ENCODE results near the gene TMEM92.
"Not testable (repeated sequence)": the region's sequence is repeated elsewhere in the genome, so short reads cannot be mapped to it uniquely, and the experiment has no call there.

Gene TMEM92

DNA sequence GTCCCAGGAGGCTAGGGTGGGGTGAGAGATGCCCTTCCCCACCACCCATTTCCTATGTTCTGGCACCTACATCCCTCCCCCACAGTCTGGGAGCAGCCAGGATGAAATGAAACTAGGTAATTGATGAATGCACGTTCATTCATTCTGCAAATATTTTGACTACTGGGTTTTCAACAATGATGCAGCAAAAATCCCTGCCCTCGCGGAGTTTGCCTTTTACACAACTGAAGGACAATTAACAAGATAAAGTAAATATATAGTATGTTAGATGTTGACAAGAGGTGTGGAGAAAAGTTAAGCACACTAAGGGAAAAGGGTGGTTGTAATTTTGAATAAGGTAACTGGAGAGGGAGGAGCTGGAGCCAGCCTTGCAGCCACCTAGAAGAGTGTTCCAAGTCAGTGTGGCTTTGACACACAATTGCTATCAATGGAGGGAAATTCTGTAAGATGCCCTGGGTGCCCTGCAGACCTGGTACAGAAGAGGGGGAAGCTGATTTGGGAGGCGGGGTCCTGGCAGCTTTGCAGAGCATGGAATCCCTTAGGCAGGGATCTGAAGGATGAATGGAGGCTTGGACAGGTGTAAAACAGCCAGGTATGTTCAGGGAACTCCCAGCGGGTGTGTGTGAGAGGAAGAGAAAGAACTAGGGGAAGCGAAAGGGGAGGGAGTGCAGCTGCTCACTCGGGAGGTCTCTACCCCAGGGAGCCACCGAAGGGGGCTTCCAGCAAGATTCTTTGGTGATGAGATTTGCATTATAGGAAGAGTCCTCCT lies 2.5 kb downstream of the TMEM92 start:
- no peak for DNase-seq

DNA sequence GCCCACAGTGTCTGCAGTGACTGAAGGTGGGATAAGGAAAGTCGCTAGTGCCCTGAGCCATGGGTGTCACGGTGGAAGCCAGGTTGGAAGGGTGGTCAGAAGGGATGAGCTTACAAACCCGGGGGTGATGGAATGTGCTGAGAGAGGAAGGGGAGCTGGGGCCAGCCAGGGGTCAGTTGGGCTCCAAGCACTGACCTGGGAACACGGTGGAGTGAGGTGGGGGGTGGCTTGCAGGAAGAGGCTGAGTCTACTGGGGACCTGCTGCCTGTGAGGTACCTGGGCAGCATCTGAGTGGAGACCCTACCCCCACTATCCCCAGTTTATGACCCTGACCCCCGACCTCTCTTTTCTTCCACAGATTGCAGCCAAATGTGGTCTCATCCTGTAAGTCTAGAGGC lies 3.1 kb downstream of the TMEM92 start:
- DNase-seq: no peak

DNA sequence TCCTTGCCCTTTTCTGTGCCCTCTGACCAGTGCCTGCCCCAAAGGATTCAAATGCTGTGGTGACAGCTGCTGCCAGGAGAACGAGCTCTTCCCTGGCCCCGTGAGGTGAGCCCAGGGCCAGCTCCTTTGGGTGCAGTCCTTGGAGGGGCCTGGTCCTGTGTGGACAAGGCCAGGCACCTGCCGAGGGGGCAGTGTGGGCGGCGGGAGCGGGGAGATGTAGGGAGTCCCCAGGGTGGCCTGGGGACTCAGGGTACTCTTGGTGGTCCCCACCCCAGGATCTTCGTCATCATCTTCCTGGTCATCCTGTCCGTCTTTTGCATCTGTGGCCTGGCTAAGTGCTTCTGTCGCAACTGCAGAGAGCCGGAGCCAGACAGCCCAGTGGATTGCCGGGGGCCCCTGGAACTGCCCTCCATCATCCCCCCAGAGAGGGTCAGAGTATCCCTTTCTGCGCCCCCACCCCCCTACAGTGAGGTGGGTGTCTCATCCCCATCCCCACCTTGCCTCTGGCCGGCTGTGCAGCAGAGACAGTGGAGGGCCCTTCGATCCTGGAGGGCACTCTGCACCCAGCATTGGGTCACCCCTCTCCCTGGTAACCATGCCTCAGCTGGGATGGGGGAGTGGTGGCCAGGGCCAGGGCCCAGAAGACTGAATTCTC lies 4.4 kb downstream of the TMEM92 start:
- no peak for DNase-seq

DNA sequence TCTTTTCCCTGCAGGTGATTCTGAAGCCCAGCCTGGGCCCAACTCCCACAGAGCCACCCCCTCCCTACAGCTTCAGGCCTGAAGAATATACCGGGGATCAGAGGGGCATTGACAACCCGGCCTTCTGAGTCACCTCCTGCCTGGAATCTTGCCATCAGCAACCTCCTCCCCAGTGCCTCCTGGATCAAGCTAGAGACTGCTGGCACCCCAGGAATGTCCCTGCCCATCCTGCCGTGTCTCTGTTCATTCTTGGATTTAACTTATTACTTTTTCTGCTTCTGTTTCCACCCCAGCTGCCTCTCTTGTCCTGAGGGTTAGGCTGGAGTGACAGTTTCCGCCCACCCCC lies 4.9 kb downstream of the TMEM92 start:
- no peak for DNase-seq

DNA sequence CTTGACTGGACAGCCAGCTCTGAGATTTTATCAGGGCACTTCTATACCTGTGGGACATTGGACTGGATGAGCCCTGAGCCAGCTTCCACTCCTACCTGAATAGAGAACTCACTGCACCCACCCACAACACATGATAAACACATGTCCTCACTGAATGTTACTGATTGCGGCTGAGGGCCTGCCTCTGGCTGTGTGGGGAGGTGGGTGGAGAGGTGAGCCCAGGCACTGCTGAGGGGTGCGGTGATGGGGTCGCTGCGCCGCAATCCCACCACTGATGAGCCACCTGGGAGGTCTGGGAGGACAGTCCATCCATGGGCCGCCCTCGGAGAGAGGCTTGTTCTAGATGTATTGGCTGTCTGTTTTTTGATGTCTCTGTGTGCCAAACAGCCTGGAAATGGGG lies 5.4 kb downstream of the TMEM92 start:
- no peak for DNase-seq

DNA sequence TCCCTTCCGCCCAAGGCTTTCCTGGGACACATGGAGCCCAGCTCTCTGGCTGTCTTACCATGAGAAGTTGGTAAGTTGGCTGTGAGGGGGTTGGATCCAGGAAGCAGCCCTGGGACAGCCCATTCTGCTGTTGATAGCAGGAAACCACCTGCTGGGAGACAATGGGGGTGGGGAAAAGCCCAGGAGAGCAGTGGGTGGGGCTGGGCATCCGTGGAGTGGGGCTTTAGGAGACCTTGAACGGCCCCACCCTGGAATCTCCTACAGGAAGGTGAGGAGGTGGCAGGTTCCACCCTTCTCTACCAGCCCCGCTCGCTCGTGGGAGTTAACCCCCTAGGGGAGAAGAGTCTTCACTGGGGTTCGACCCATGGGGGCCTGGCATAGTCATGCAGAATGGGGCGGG lies 5.8 kb downstream of the TMEM92 start:
- no peak for DNase-seq

DNA sequence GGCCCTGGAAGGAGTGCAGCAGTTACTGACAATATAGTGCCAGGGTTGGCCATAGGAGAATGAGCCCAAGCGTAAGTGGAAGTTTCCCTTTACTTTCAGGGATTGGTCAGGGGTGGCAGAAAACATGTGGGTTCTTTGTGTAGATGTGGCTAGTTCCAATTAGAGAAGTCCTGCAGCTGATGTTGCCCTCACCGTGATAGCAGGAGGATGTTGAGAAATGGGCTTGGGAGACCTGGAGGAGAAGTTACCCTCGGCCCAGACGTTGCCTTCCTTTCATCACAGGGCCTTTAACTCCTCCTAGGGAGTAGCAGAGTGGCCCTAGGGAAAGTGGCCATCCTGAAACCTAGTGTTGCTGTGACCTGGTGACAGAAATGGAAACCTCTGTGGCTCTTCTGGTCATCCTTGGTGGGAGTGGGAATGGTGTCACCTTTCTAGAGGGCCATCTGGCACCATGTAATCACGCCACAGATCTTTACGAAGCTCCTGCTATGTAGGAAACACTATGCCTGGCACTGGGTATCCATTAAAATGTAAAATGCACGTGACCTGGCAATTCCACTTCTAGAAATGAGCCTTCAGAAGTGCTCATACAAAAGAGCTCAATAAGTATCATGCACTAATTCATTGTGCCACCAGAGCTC lies 6.7 kb downstream of the TMEM92 start:
- DNase-seq: no peak

DNA sequence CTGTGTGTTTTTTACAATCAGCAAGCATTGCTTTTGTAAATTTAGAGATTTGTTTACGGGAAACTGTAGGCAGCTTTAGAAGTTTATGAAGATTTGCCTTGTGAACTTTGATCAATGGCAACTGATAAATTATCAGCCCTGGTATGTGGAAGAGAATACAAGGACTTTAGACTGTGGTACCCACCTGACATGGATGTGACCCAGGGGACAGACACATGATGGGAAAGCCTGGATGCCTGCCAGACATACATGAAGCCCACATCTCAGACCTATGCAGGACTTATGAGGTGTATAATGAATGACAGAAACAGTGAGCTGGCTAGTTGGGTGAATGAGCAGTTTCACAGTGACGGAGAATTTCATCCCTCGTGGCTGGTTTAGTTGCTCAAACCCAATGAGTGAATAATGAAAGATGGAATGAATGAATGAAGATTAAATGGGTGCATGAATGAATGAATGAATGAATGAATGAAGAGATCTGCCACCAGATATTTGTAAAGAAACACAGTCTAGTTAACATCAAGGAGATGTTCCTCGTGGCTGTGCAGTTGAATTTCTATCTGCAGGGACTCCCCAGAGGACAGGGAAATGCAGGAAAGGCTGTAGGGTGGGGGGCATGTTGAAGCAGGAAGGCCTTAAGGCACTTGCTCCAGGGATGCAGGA lies 7.6 kb downstream of the TMEM92 start:
- no peak for DNase-seq

DNA sequence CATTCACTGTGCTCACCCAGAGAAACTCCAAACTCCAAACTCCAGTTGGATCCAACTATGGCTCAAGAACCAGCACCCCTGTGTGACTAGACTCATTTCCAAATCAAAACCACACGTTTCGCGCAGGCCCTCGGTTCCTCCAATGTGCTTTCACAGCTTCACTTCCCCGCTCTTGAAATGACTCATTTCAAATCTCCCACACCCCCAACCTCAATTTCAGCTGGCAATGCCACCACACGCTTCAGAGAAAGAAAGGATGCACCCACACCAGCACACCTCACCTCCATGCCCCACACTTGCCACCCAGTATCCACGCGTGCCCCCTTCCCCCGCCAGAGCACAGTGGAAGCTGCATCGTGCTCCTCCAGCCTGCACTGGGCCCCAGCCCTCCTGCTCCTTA lies 9.0 kb downstream of the TMEM92 start:
- DNase-seq: no peak

DNA sequence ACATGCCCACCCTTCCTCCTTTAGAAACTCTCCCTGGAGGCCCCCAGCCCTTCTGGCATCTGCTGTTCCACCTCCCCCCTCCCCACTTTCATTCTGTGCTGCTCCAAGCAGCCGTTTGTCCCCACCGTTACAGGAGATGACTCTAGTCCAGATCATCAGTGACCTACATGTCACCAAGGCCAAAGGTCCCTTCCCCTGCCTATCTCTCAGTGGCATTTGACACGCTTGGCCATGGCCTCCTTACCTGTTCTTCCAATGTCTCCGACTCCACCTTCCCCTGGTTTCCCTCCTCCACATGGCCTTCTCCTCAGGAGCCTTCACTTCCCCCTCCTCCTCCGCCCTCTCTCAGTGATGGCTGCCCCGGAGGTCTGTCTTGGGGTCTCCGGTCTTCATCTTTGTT lies 9.4 kb downstream of the TMEM92 start:
- no peak for DNase-seq

DNA sequence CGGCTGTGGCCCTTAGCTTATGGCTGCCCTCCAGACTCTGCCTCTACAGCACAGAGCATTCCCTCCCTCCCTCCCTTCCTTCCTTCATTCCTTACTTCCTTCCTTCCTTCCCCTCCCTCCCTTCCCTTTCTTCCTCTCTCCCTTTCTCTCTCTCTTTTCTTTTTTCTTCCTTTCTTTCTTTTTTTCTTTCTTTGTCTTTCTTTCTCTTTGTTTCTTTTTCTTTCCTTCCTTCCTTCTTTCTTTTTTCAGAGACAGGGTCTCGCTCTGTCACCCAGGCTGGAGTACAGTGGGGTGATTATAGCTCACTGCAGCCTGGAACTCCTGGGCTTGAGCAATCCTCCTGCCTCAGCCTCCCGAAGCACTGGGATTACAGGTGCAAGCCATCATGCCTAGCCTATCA lies 11.7 kb downstream of the TMEM92 start:
- DNase-seq: no peak

DNA sequence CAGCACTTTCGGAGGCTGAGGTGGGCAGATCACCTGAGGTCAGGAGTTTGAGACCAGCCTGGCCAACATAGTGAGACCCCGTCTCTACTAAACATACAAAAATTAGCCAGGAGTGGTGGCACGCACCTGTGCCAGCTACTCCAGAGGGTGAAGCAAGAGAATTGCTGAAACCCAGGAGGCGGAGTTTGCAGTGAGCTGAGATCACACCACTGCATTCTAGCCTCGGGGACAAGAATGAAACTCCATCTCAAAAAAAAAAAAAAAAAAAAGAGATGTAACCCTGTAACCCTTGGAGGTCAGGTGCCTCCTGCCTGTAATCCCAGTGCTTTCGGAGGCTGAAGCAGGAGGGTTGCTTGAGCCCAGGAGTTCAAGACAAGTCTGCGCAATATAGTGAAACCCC lies 13.0 kb downstream of the TMEM92 start:
- not testable (repeated sequence) for DNase-seq

DNA sequence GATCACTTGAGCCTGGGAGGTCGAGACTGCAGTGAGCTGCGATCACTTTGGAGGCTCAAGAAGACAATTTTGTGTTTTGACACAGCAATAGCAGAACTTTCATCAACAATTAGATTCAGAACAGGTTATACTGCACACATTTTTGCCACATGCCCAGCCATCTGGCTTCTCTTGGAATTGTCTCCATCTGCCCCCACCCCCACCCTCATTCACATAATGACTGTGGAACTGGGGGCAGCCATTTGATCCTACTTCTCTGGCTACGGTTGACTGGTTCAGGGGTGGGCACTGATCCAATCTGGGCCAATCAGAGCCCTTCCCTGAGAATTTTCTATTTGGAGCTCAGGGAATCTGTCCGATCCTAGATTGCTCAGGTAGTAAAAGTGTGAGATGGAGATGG lies 14.0 kb downstream of the TMEM92 start:
- no peak for DNase-seq

DNA sequence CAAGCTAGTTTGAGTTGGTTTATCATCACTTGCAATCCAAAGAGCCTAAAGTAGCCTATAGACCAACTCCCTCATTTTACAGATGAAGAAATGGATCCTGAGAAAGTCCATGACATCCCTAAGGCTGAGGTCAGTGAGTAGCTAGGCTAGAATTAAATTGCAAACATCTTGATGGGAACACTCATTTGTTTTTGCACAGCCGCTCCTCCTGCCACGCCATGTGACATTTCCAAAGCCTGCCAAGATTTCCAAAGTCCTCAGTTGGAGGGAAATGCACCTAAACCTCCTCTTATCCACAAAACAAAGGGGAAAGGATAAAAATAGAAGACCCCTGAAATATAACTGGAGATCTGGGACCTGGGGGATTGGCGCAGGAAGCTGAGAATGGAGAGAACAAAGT lies 15.0 kb downstream of the TMEM92 start:
- no peak for DNase-seq

DNA sequence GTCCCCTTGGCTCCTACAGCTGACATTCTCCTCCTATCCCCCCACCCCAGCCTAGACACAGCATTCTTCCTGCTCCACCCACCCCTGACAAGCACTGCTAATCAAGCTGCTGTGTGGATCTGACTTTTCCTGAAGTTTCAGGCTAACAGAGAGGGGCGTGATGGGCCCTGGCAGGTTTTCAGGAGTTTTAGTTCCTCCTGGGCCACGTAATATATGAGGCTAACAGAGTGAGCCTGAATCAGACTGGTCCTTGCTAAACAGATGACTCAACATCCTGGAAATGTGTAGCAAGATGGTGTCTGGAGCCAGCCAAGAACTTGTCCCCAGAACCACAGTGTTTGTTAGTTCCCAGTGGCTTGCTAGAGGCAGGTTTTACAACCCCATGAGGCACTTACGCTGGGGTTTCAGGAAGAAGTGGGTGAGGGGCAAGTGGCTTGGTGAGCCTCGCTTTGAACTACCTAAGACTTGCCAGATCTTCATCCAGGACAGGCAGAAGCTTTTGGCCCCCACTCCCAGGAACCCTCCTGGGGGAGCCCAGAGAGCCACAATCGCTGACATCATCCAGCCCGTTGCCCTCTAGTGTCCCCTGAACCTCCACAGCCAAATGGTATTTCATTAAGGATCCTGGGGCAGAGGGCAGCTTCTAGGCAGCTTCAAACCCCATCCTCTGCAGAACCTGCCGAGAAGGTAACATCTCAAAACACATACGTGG lies 15.9 kb downstream of the TMEM92 start:
- DNase-seq: no peak

DNA sequence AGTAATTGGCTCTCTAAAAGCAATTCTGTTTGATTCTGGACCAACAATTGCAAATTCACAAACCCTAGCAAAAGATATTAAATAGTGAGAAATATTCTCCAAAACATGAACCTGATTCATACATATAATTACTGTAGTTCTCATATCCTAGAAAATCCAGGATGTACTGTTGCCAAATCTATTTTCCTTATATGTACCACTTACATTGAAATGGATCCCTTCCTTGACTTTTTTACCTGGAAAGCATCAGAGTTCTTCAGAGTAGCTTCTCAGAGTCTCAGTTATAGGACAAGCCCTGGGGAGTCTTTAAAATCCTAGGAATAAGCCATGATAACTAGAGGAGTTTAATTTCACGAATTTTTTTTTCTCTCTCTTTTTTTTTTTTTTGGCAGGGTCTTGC lies 16.7 kb downstream of the TMEM92 start:
- no peak for DNase-seq

DNA sequence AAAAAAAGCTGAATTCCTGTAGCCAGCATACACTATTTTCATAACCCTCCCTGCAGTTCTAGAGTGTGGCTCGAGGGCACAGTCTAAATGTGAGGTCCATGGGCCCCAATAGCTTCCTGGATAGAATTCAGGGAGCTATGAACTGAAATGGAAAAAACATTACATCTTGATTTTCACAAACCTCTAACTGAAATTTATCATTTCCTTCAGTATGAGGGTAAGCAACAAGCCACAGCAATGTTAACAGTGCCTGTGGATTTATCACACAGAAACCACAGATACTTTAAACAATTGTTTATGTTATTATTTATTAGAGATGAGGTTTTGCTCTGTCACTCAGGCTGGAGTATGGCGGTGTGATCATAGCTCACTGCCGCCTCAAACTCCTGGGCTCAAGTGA lies 18.2 kb downstream of the TMEM92 start:
- DNase-seq: no peak

DNA sequence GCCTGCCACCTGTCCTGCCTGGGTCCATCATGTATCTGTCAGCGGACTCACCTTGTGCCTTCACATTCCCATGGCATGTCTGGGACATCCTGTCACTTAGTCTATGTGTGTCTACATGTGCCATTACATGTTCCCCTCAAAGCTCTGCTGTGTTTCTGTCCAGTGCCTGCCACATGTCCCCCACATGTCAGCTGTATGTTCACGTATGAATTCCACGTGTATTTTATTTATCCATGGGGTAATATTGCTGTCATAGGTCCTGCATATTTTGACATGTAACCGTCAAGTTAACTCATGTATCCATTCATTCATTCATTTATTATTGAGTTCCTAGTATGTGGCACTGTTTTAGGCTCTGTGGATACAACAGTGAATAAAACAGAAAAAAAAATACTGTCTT lies 20.8 kb downstream of the TMEM92 start:
- no peak for DNase-seq

DNA sequence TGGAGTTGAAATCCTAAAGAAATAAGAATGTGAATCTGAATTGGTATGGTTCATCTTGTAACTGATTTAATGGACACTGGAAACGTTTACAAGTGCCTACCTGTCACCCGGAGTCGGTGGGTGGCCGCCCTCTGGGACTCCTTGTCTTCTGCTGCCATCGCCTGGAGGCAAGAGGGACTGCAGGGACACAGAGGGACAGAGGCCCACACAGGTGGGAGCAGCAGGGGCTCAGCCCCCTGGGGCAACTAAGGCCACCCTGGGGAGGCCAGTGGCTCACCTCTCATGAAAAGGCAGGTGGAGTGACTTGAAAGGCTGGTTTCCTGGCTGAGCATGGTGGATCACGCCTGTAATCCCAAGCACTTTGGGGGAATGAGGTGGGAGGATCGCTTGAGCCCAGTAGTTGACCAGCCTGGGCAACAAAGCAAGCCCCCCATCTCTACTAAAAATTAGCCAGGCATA lies 23.2 kb downstream of the TMEM92 start:
- peak; percentile 74 for DNase-seq

DNA sequence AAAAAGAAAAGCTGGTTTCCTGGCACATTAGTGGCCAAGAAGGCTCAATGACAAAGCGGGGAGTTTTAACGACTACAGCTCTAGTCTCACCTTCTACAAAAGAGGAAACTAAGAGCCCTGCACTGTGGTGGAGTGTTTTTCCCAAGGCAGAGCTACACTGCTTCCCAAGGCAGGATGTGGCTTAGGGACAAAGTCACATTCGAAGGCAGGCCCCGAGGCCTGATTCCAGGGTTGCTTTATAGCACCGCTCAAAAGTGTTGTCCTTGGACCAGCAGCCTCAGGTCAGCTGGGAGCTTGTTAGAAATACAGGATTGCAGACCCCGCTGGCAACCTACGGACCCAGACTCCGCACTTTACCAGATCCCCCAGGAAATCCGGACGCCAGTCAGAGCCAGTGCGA lies 23.8 kb downstream of the TMEM92 start:
- no peak for DNase-seq

DNA sequence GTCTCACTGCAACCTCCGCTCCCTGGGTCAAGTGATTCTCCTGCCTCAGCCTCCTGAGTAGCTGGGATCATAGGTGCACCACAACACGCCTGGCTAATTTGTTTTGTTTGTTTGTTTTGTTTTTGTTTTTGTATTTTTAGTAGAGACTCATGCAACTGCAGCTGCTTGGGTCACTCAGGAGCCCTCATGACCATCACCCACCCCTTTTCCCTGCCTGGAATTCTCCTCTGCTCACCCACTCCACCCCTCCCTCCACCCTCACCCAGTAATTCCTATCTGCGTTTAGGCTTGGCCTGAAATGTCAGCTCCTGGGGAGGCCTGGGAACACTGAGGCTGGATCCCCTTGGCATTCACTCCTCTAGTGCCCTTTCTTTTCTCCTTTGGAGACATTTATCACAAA lies 25.5 kb downstream of the TMEM92 start:
- no peak for DNase-seq

DNA sequence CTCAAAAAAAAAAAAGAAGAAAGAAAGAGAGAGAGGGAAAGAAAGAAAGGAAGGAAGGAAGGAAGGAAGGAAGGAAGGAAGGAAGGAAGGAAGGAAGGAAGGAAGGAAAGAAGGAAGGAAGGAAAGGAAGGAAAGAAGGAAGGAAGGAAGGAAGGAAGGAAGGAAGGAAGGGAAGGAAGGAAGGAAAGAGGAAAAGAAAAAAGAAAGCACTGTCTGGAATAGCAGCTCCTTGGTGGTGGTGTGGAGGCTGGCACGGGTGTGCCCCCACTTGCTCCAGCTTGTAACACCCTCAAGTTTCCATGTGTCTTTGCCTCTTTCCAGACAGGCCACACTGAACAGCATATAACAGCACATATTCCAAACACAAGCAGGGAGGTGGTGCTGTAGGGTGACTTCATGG lies 26.6 kb downstream of the TMEM92 start:
- DNase-seq: not testable (repeated sequence)

DNA sequence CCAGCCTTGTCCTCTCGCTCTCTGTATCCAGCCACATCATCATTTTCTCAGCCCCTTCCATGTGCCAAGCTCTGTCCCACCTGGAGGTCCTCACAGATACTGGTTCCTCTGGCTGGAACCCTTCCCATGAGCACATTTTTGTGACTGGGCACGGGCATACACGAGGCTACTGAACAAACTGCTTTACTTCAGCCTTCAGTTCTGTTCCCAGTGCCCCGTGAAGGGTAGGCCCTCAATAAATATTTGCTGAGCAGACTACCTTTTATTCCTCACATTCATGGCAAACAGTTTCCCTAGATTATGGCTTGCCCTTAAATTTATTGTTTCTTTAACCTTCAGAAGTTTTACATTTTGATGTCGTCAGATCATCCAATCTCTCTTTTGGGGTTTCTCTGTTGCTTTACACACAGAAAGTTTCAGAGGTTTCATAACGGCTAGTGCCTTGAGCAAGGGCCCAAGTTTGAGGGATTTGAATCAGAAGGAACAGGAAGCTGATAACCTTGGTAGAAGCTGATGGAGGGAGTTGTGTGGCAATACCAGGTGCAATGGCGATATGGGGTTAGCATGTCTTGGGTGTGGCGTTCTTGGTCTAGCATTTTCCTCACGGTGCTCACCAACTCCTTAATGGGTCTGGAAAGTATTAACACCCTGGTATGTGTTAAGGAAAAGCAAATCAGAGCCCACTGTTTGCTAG lies 27.8 kb downstream of the TMEM92 start:
- DNase-seq: no peak
